HepG2 (cell line): ENCODE results near the gene TMEM217. TPM values are rescaled to one million over a fixed set of nuclear protein-coding genes. Genes with fewer than 3 reads are reported as not detected.

Experiments
- ATAC-seq: fragments of 200-7000 bp; cut with Tn5 transposase; 3 replicates; pipeline ENCODE4 v1.9.1; 2020; ENCODE audit warnings: mild to moderate bottlenecking, moderate library complexity
- BruUV-seq: library from RNA; stranded (reverse); fragments of 400-500 nt; replicated peaks from 2 replicates; lab custom pipeline; 2021; lab: Mats Ljungman, UMichigan
- CTCF ChIA-PET: fragments of 300-600 bp; formaldehyde crosslinking; extraction: SDS; loops from one replicate; lab custom pipeline; 2021; ENCODE audit warnings: low total read pairs, inconsistent platforms, low intra/inter-chr PET ratio; lab: Yijun Ruan, JAX
- POLR2A ChIA-PET: fragments of 350-600 bp; sonication (Branson Sonifier 250); formaldehyde crosslinking; loops from one replicate; lab custom pipeline; 2020; ENCODE audit warnings: antibody characterized with exemption, inconsistent platforms; lab: Yijun Ruan, JAX
- DNase-seq: peaks from one replicate; pipeline ENCODE4 v3.0.0-alpha.2; 2015; ENCODE audit warnings: low spot score
- FAIRE-seq: peaks from 3 replicates; lab custom pipeline; 2011; peaks lifted over from hg19 to GRCh38; lab: Jason Lieb, UNC
- H2AFZ ChIP-seq: one replicate; pipeline ENCODE4 v1.6.1; 2011; ENCODE audit warnings: low read length, inconsistent platforms
- H3K27ac ChIP-seq: fragments of 300-600 bp; 3 replicates; pipeline ENCODE4 v1.8.0; 2011; ENCODE audit warnings: mixed run types, mild to moderate bottlenecking, mixed read lengths, low read length, inconsistent platforms; ENCODE audit not compliant: insufficient read depth; ENCODE audit errors: extremely low read length
- H3K27me3 ChIP-seq, 2 experiments: fragments of 200-600 bp in 1 of 2; 2 replicates in 1 of 2; 3 replicates in 1 of 2; pipeline versions ENCODE4 v1.6.0 to v1.8.0; 2011; ENCODE audit warnings: low read length in 2 of 2, mild to moderate bottlenecking in 2 of 2, moderate library complexity in 2 of 2, inconsistent platforms in 1 of 2; ENCODE audit not compliant: insufficient read depth in 2 of 2, control insufficient read depth in 1 of 2
- H3K36me3 ChIP-seq, 2 experiments: fragments of 200-600 bp in 1 of 2; replicated peaks in 1 of 2; 2 replicates in 1 of 2; 3 replicates in 1 of 2; pipeline versions ENCODE4 v1.5.1 to v1.8.0; 2011; ENCODE audit warnings: low read length in 2 of 2, inconsistent platforms in 1 of 2; ENCODE audit not compliant: insufficient read depth in 2 of 2, control insufficient read depth in 1 of 2
- H3K4me1 ChIP-seq: 2 replicates; pipeline ENCODE4 v1.5.1; 2012; ENCODE audit warnings: low read length, inconsistent platforms; ENCODE audit not compliant: insufficient read depth
- H3K4me2 ChIP-seq: 2 replicates; pipeline ENCODE4 v1.6.0; 2011; ENCODE audit warnings: low read depth, low read length, inconsistent platforms
- H3K4me3 ChIP-seq, 3 experiments: fragments of 200-600 bp in 1 of 3; sonication (generic), shearing (Covaris generic) in 1 of 3; replicated peaks in 1 of 3; 2 replicates each; pipeline ENCODE4 v1.5.1; 2011 to 2016; ENCODE audit warnings: low read length in 3 of 3, inconsistent platforms in 2 of 3, low read depth in 2 of 3, mild to moderate bottlenecking in 2 of 3, control low read depth in 1 of 3, mixed read lengths in 1 of 3; ENCODE audit not compliant: insufficient read depth in 1 of 3
- H3K79me2 ChIP-seq: one replicate; pipeline ENCODE4 v1.6.1; 2011; ENCODE audit warnings: low read length, inconsistent platforms; ENCODE audit not compliant: insufficient read depth
- H3K9ac ChIP-seq: 2 replicates; pipeline ENCODE4 v1.6.0; 2011; ENCODE audit warnings: mild to moderate bottlenecking, low read depth, low read length, inconsistent platforms; ENCODE audit not compliant: insufficient read depth
- H3K9me3 ChIP-seq: 2 replicates; pipeline ENCODE4 v1.5.1; 2012; ENCODE audit warnings: mild to moderate bottlenecking, low read length
- H4K20me1 ChIP-seq: 2 replicates; pipeline ENCODE4 v1.6.0; 2011; ENCODE audit warnings: inconsistent platforms, mild to moderate bottlenecking, low read length, moderate library complexity; ENCODE audit not compliant: insufficient read depth
- TP53 ChIP-seq: sonication (generic); formaldehyde crosslinking; conservative IDR thresholded peaks from 2 replicates; pipeline ENCODE4 v1.4.0; 2020; ENCODE audit warnings: missing genetic modification reagents
- ZBTB40 ChIP-seq, 2 experiments: fragments of 450-650 bp in 1 of 2; sonication (generic) in 1 of 2; formaldehyde crosslinking in 1 of 2; IDR thresholded peaks; 2 replicates each; pipeline versions ENCODE4 v1.6.1 to v1.8.0; 2016 to 2022; ENCODE audit warnings: antibody characterized with exemption in 1 of 2, mild to moderate bottlenecking in 1 of 2, missing genetic modification reagents in 1 of 2
- ZNF121 ChIP-seq: sonication (generic); formaldehyde crosslinking; IDR thresholded peaks from 2 replicates; pipeline ENCODE4 v1.5.0; 2020; ENCODE audit warnings: mild to moderate bottlenecking, missing genetic modification reagents
- ZNF234 ChIP-seq: sonication (generic); formaldehyde crosslinking; conservative IDR thresholded peaks from 2 replicates; pipeline ENCODE4 v1.5.1; 2020; ENCODE audit warnings: mild to moderate bottlenecking, missing genetic modification reagents
- ZNF557 ChIP-seq: sonication (generic); formaldehyde crosslinking; IDR thresholded peaks from 2 replicates; pipeline ENCODE4 v1.4.0; 2020; ENCODE audit warnings: missing genetic modification reagents
- ZNF672 ChIP-seq: sonication (generic); formaldehyde crosslinking; IDR thresholded peaks from 2 replicates; pipeline ENCODE4 v1.8.1; 2022; ENCODE audit warnings: missing genetic modification reagents
- WGBS: methylation state at CpG from one replicate; pipeline ENCODE4 v1.1.6; 2017; ENCODE audit warnings: low lambda C conversion rate; 5-methylcytosine and 5-hydroxymethylcytosine counted together
- in situ Hi-C: cut with HindIII; loops from 2 replicates; pipeline ENCODE4 v1.10.0; 2017; ENCODE audit warnings: low pct_unique_long_range_greater_than_20kb; ENCODE audit not compliant: extremely low pct_ligation_motif_present
- intact Hi-C: fragments of 100-400 bp; cut with micrococcal nuclease; formaldehyde crosslinking; loops from one replicate; pipeline ENCODE4 v1.10.0; 2022; ENCODE audit not compliant: unreplicated experiment
- polyA plus RNA-seq, 8 experiments: library from polyadenylated mRNA; depleted of rRNA in 3 of 8; stranded (reverse) in 7 of 8; unstranded in 1 of 8; fragments of >200 nt; fragmentation: Illumina TruSeq in 4 of 8; extraction: Trizol in 4 of 8; gene quantifications; 2 replicates each; pipeline versions ENCODE4 v1.2.1 to v1.2.3, GENCODE V29; 2011 to 2016; ENCODE audit warnings: low read depth in 4 of 8, missing spikeins in 1 of 8, mixed read lengths in 1 of 8; ENCODE audit not compliant: insufficient read depth in 1 of 8
- total RNA-seq, 5 experiments: library from RNA; depleted of rRNA; stranded (reverse); fragments of >200 nt; fragmentation: Illumina TruSeq; extraction: Trizol; gene quantifications; 2 replicates each; pipeline ENCODE4 v1.2.3, GENCODE V29; 2016; ENCODE audit warnings: low read depth in 1 of 5

TMEM217 gene
- total and polyA plus RNA-seq, 2 of the 13 experiments (the other 11 are each of a cell fraction or from before 2014, with no cell fraction given) = 2.3 to 3.4 TPM

- DNase-seq (no peak), FAIRE-seq (no peak), ATAC-seq (no peak)
- H2AFZ ChIP-seq = no peak overlapping the region
- H3K9ac ChIP-seq = no peak overlapping the region
- in situ Hi-C loops (no loop called here), intact Hi-C loops (no loop called here)
- ChIA-PET POLR2A (no interaction called here), CTCF (no interaction called here)
- H3K27ac ChIP-seq = no peak overlapping the region
- H3K9me3 ChIP-seq = no peaks in the 10 kb centered on the region
- BruUV-seq = no TSS peak
- H3K4me1 ChIP-seq = peaks cover 53% of the 10 kb centered on the region
- no peaks in the 10 kb centered on the region for H3K36me3 ChIP-seq
- TF ChIP-seq ZNF234 = no peak
- TF ChIP-seq ZBTB40 (IDR thresholded peaks at IDR 0.05) = no peak
- no peak for TF ChIP-seq ZBTB40 (CRISPR knock-in tag; IDR thresholded peaks at IDR 0.05)
- no peak for TF ChIP-seq TP53 (CRISPR knock-in tag)
- TF ChIP-seq ZNF557 (CRISPR knock-in tag) = no peak
- no peak for TF ChIP-seq ZNF672 (CRISPR knock-in tag)
- peak; percentile 80 for TF ChIP-seq ZNF121 (CRISPR knock-in tag)
- H3K4me2 ChIP-seq = no peak overlapping the region
- no peaks in the 10 kb centered on the region for H3K27me3 ChIP-seq
- H3K4me3 ChIP-seq = no peak overlapping the region
- H4K20me1 ChIP-seq = no peaks in the 10 kb centered on the region
- WGBS = 89% methylated on average over 6 of the region's 6 CpGs
- H3K79me2 ChIP-seq = no peaks in the 10 kb centered on the region
Observed at GRCh38 chr6:37241131-37241530, 16.8 kb downstream of the TMEM217 start.
